Memory B cell (primary cell): Measurements from ENCODE around the gene INIP.
"Not testable (repeated sequence)": the region's sequence is repeated elsewhere in the genome, so short reads cannot be mapped to it uniquely, and the experiment has no call there.

ENCODE experiments used
- ATAC-seq: fragments of 150-1000 bp; cut with Tn5 transposase; 2 replicates; pipeline ENCODE4 v1.10.0; 2021; ENCODE audit warnings: low read depth, mild to moderate bottlenecking, moderate library complexity
- DNase-seq, 2 donors: peaks; one replicate each; pipeline ENCODE4 v3.0.0; 2022; ENCODE audit warnings: low spot score in 2 of 2
- H3K27ac Mint-ChIP-seq: one replicate; pipeline ENCODE4 v1.8.0; 2022; ENCODE audit warnings: mild to moderate bottlenecking, moderate library complexity, mixed read lengths
- H3K27me3 Mint-ChIP-seq: one replicate; pipeline ENCODE4 v1.8.0; 2022; ENCODE audit warnings: mixed read lengths
- H3K36me3 Mint-ChIP-seq: one replicate; pipeline ENCODE4 v1.8.0; 2022; ENCODE audit warnings: mild to moderate bottlenecking, mixed read lengths
- H3K4me1 Mint-ChIP-seq: one replicate; pipeline ENCODE4 v1.8.0; 2022; ENCODE audit warnings: mixed read lengths
- H3K4me3 Mint-ChIP-seq: one replicate; pipeline ENCODE4 v1.8.0; 2022; ENCODE audit warnings: mild to moderate bottlenecking, moderate library complexity, mixed read lengths
- H3K9me3 Mint-ChIP-seq: one replicate; pipeline ENCODE4 v1.8.0; 2022; ENCODE audit warnings: mixed read lengths

Gene INIP

GRCh38 chr9:112752334-112753125 lies 34.6 kb upstream of the INIP start:
- no peak for DNase-seq
- no peaks in the 10 kb centered on the region for H3K27me3 Mint-ChIP-seq
- no peaks in the 10 kb centered on the region for H3K9me3 Mint-ChIP-seq
- no peak for ATAC-seq
- peaks cover 3% of the 10 kb centered on the region for H3K36me3 Mint-ChIP-seq
- H3K4me3 Mint-ChIP-seq = peak overlapping the region; percentile 86
- H3K27ac Mint-ChIP-seq = no peak overlapping the region
- peaks cover 31% of the 10 kb centered on the region for H3K4me1 Mint-ChIP-seq

- peaks cover 3% of the 10 kb centered on the region for H3K36me3 Mint-ChIP-seq
- peaks cover 31% of the 10 kb centered on the region for H3K4me1 Mint-ChIP-seq
- DNase-seq = peak in 1 of 2 donors; percentile 28
- no peaks in the 10 kb centered on the region for H3K9me3 Mint-ChIP-seq
- H3K4me3 Mint-ChIP-seq = peak overlapping the region; percentile 86
- H3K27me3 Mint-ChIP-seq = no peaks in the 10 kb centered on the region
- no peak overlapping the region for H3K27ac Mint-ChIP-seq
- ATAC-seq = peak; percentile 20
Observed at GRCh38 chr9:112751056-112751795, 33.3 kb upstream of the INIP start.

GRCh38 chr9:112750764-112751055 lies 32.8 kb upstream of the INIP start:
- Mint-ChIP-seq H3K4me1 (peaks cover 31% of the 10 kb centered on the region), H3K27me3 (no peaks in the 10 kb centered on the region), H3K36me3 (peaks cover 3% of the 10 kb centered on the region), H3K9me3 (no peaks in the 10 kb centered on the region), H3K27ac (peak overlapping the region; percentile 78), H3K4me3 (no peak overlapping the region)
- ATAC-seq = no peak
- no peak for DNase-seq

GRCh38 chr9:112750016-112750763 lies 32.3 kb upstream of the INIP start, which contains the start of gene SNX30:
TSS of gene SNX30 (plus strand) at chr9:112750760. CDS start at chr9:112751002, 242 bp downstream.
- H3K4me1 Mint-ChIP-seq = peaks cover 30% of the 10 kb centered on the region
- H3K36me3 Mint-ChIP-seq = peaks cover 3% of the 10 kb centered on the region
- no peaks in the 10 kb centered on the region for H3K9me3 Mint-ChIP-seq
- peak; percentile 71 for DNase-seq
- H3K4me3 Mint-ChIP-seq = peak within 1 kb of the TSS; percentile 89
- ATAC-seq = peak; percentile 87
- H3K27ac Mint-ChIP-seq = peak within 1 kb of the TSS; percentile 78
- H3K27me3 Mint-ChIP-seq = no peaks in the 10 kb centered on the region

GRCh38 chr9:112747094-112747493 lies 29.2 kb upstream of the INIP start:
- H3K4me3 Mint-ChIP-seq = no peak overlapping the region
- peaks cover 26% of the 10 kb centered on the region for H3K4me1 Mint-ChIP-seq
- no peaks in the 10 kb centered on the region for H3K9me3 Mint-ChIP-seq
- no peaks in the 10 kb centered on the region for H3K36me3 Mint-ChIP-seq
- DNase-seq (no peak), ATAC-seq (no peak)
- no peaks in the 10 kb centered on the region for H3K27me3 Mint-ChIP-seq
- no peak overlapping the region for H3K27ac Mint-ChIP-seq

GRCh38 chr9:112744177-112744576 lies 26.3 kb upstream of the INIP start:
- DNase-seq (no peak), ATAC-seq (no peak)
- Mint-ChIP-seq H3K4me3 (no peak overlapping the region), H3K36me3 (no peaks in the 10 kb centered on the region), H3K9me3 (no peaks in the 10 kb centered on the region), H3K4me1 (peaks cover 15% of the 10 kb centered on the region), H3K27me3 (peaks cover 5% of the 10 kb centered on the region), H3K27ac (no peak overlapping the region)

- H3K27me3 Mint-ChIP-seq = peaks cover 5% of the 10 kb centered on the region
- peaks cover 15% of the 10 kb centered on the region for H3K4me1 Mint-ChIP-seq
- no peaks in the 10 kb centered on the region for H3K9me3 Mint-ChIP-seq
- no peak overlapping the region for H3K27ac Mint-ChIP-seq
- DNase-seq (peak in 1 of 2 donors; percentile 23), ATAC-seq (peak; percentile 89)
- no peaks in the 10 kb centered on the region for H3K36me3 Mint-ChIP-seq
- H3K4me3 Mint-ChIP-seq = no peak overlapping the region
Observed at GRCh38 chr9:112743216-112743836, 25.4 kb upstream of the INIP start.

- no peaks in the 10 kb centered on the region for H3K36me3 Mint-ChIP-seq
- no peak for DNase-seq
- H3K4me1 Mint-ChIP-seq = peaks cover 4% of the 10 kb centered on the region
- no peaks in the 10 kb centered on the region for H3K9me3 Mint-ChIP-seq
- H3K27ac Mint-ChIP-seq = no peak overlapping the region
- H3K4me3 Mint-ChIP-seq = no peak overlapping the region
- ATAC-seq = no peak
- H3K27me3 Mint-ChIP-seq = peaks cover 7% of the 10 kb centered on the region
Observed at GRCh38 chr9:112734892-112735291, 17.0 kb upstream of the INIP start.

GRCh38 chr9:112731971-112732370 lies 14.1 kb upstream of the INIP start:
- DNase-seq (no peak), ATAC-seq (no peak)
- no peak overlapping the region for H3K27ac Mint-ChIP-seq
- no peaks in the 10 kb centered on the region for H3K9me3 Mint-ChIP-seq
- no peaks in the 10 kb centered on the region for H3K27me3 Mint-ChIP-seq
- peaks cover 2% of the 10 kb centered on the region for H3K4me1 Mint-ChIP-seq
- H3K4me3 Mint-ChIP-seq = no peak overlapping the region
- H3K36me3 Mint-ChIP-seq = no peaks in the 10 kb centered on the region

- Mint-ChIP-seq H3K27me3 (no peaks in the 10 kb centered on the region), H3K36me3 (no peaks in the 10 kb centered on the region), H3K27ac (no peak overlapping the region), H3K4me3 (no peak overlapping the region), H3K4me1 (peaks cover 13% of the 10 kb centered on the region), H3K9me3 (no peaks in the 10 kb centered on the region)
- ATAC-seq (no peak), DNase-seq (no peak)
Observed at GRCh38 chr9:112728401-112728800, 10.5 kb upstream of the INIP start.

- DNase-seq (no peak), ATAC-seq (peak; percentile 88)
- H3K27me3 Mint-ChIP-seq = no peaks in the 10 kb centered on the region
- no peaks in the 10 kb centered on the region for H3K9me3 Mint-ChIP-seq
- H3K4me3 Mint-ChIP-seq = no peak overlapping the region
- H3K36me3 Mint-ChIP-seq = no peaks in the 10 kb centered on the region
- H3K27ac Mint-ChIP-seq = no peak overlapping the region
- H3K4me1 Mint-ChIP-seq = peaks cover 13% of the 10 kb centered on the region
Observed at GRCh38 chr9:112726428-112726827, 8.5 kb upstream of the INIP start.

GRCh38 chr9:112725961-112726360 lies 8.0 kb upstream of the INIP start:
- peaks cover 13% of the 10 kb centered on the region for H3K4me1 Mint-ChIP-seq
- ATAC-seq = peak; percentile 16
- H3K9me3 Mint-ChIP-seq = no peaks in the 10 kb centered on the region

GRCh38 chr9:112722749-112723148 lies 4.8 kb upstream of the INIP start:
- H3K36me3 Mint-ChIP-seq, DNase-seq, H3K27ac Mint-ChIP-seq, H3K4me3 Mint-ChIP-seq, ATAC-seq, H3K9me3 Mint-ChIP-seq, H3K27me3 Mint-ChIP-seq: not testable (repeated sequence)
- peaks cover 16% of the 10 kb centered on the region for H3K4me1 Mint-ChIP-seq

More at GRCh38 chr9:112725961-112726360, 8.0 kb upstream of the INIP start:
- H3K36me3 Mint-ChIP-seq = no peaks in the 10 kb centered on the region
- DNase-seq = no peak
- no peak overlapping the region for H3K4me3 Mint-ChIP-seq
- no peaks in the 10 kb centered on the region for H3K27me3 Mint-ChIP-seq
- H3K27ac Mint-ChIP-seq = no peak overlapping the region
